ENCODE results near the gene GCN1. TPM values are rescaled to one million over a fixed set of nuclear protein-coding genes. Genes with fewer than 3 reads are reported as not detected.
"Not testable (repeated sequence)": the region's sequence is repeated elsewhere in the genome, so short reads cannot be mapped to it uniquely, and the experiment has no call there.

GCN1 gene
- total RNA-seq, 2 experiments from 2014 or later: 86.0 to 94.3 TPM

- Mint-ChIP-seq H3K27ac (no peak overlapping the region), H3K9me3 (no peaks in the 10 kb centered on the region), H3K4me1 (peaks cover 10% of the 10 kb centered on the region), H3K36me3 (ENCODE audit: low read depth) (peaks cover 66% of the 10 kb centered on the region), H3K4me3 (no peak overlapping the region), H3K27me3 (no peaks in the 10 kb centered on the region)
- ChIA-PET POLR2A (interaction anchor here (0.8 to 7.9 kb wide), 7 partner anchors 10 to 71 kb away, joined by 3 to 56 read pairs (median 5); partner anchors contain the start of genes PXN, RNU4-1, RNU4-2 and RPLP0), CTCF (interaction anchor here (0.9 to 2.2 kb wide), 3 partner anchors 7 to 45 kb away, joined by 3 to 8 read pairs (median 4); partner anchors contain the start of gene PXN)
- no peak for DNase-seq
These were observed 26.5 kb upstream of the GCN1 start for GRCh38 chr12:120220838-120221575.

DNA sequence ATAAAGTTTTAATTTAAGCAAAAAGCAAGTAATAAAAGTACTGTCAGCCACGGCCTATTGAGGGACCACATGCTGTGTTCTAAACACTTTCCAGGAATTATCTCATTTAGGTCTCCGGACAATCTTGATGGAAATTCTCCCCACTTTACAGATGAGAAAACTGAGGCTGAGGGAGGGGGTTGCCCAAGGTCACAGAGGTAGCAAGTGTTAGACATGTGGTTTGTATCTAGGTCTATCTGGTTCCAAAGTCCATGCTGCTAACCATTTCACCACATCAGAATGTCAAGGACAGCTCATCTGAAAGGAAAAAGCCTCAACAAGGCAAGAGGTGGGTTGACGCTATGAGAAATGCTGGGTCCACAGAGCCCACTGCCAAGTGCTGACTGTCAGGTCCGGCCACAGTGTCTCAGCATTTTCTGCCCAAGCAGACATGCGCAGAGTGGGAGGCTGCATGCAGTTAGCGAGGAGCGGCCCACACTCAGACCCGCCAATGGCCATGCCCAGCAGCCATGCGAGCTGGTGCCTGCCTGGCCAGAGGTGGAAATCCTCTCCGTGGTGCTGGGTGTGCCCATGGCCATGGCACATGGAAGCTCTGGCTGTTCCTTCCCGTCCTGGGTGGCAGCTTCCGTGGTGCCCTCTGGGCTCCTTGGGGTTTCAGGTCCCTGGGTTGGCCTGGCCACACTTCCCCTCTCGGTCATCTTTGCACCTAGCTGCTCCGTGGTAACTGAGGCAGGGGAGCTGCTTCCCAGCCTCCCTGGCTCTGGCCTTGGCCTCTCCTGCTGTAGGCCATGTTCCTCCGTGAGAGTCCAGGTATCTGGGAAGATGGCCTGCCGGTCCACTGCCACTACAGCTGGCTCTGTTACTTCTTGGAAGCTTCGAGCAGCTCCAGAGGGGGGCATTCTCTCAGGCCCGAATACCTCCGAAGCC is 24.4 kb upstream of the GCN1 start:
- no peak overlapping the region for H3K4me3 Mint-ChIP-seq
- H3K9me3 Mint-ChIP-seq: no peaks in the 10 kb centered on the region
- no peak for DNase-seq
- H3K27ac Mint-ChIP-seq: no peak overlapping the region
- POLR2A ChIA-PET: interaction anchor here (1.2 to 7.9 kb wide), 8 partner anchors 8 to 73 kb away, joined by 3 to 56 read pairs (median 6); partner anchors contain the start of genes PXN, RNU4-1, RNU4-2 and RPLP0
- H3K36me3 Mint-ChIP-seq (ENCODE audit: low read depth): peaks cover 66% of the 10 kb centered on the region
- H3K27me3 Mint-ChIP-seq: no peaks in the 10 kb centered on the region
- no peaks in the 10 kb centered on the region for H3K4me1 Mint-ChIP-seq
- CTCF ChIA-PET: interaction anchor here (1.3 kb wide), 1 partner anchor 18 kb away, joined by 5 read pairs; the partner anchor contains the start of gene RPLP0

DNA sequence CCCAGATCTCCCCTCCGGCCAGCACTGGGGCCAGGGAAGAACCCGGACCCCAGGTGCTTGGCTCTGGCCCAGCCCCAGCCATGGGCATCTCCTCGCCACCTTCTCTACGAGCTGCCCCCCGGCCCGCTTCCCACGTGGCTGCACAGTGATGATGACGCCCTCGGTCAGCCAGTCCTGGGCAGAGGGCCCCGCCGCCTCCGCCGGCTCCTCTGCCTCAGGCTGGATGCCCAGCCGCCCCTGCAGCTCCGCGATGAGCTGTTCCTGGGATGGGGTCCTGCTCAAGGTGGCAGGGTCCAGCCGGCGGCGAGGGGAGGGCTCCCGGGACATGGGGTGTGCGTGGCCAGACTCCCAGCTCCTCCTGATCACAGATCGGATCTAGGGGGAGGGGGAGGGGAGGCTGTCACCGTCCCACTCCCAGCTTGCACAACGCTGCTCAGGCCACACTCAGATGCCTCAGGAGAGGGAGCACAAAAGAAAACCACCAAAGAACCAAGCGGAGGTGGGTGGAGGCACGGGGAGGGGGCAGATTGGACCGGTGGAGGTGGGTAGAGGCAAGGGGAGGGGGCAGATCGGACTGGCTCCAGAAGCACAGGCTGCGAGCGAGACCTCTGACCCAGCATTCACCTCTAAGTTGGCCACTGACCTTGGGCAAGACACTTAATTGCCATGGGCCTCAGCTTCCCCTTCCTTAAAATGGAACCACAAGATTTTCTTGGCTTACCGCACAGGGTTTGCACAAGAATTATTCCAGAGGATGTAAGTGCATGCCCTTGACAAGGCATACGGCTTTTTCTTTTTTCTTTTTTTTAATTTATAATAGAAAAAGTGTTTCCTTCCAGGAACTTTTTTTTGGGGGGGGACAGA is 22.5 kb upstream of the GCN1 start:
- ChIA-PET CTCF (interaction anchor here (0.6 to 1.3 kb wide), 4 partner anchors 11 to 108 kb away, joined by 3 to 7 read pairs (median 4); partner anchors contain the start of gene RPLP0), POLR2A (interaction anchor here (0.8 to 7.9 kb wide), 3 partner anchors 10 to 75 kb away, joined by 3 to 56 read pairs (median 3); partner anchors contain the start of genes RNU4-1 and RNU4-2)

DNA sequence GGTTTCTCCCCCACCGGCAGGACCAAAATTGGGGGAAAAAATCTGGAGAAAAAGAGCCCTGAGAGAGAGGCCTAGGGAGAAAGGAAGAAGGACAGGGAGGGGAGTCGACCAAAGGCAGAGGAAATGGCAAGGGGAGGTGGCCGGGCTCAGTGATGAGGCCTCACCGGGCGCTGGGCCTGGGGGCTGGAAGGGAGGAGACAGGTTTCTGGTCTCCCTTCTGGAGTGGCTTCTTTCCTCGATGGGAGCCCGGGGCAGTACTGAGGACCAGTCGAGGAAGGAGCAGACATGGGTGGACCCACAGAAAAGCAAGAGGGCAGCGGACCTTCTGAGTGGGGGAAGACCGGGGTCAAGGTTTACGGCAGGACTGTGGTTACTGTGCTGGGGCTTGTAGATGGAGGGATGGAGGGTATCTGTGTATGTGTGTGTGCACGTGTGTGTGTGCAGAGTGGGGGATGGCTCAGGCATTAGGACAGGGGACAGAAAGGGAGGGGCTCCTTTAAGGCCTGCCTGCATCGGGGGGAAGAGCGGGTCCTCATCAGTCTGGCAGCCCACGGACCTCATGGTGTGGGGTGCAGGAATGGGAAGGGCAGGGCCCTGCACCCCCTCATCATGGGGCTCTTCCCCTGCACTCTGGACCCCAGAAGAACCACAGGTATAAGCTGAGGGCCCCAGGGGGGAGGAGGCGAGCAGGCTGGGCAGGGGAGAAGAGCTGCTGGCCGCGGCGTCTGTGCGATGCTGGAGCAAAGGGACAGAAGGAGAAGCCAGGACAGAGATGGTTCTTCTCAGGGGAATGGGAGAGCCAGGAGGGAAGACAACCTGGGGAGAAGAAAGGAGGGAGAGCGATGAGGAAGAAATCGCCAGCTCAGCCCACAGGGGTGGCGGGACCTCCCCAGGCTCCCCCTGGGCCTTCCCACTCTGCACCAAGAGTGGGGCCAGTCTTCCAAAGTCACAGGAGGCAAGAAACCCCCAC is 21.5 kb upstream of the GCN1 start:
- ChIA-PET POLR2A (interaction anchor here (0.8 to 7.9 kb wide), 3 partner anchors 9 to 76 kb away, joined by 3 to 56 read pairs (median 3); partner anchors contain the start of genes RNU4-1 and RNU4-2), CTCF (interaction anchor here (1.1 kb wide), 1 partner anchor 14 kb away, joined by 4 read pairs; the partner anchor contains the start of gene RPLP0)
- Mint-ChIP-seq H3K36me3 (ENCODE audit: low read depth) (peaks cover 68% of the 10 kb centered on the region), H3K4me1 (no peaks in the 10 kb centered on the region), H3K9me3 (no peaks in the 10 kb centered on the region), H3K27ac (no peak overlapping the region), H3K27me3 (no peaks in the 10 kb centered on the region), H3K4me3 (no peak overlapping the region)
- no peak for DNase-seq

More for the DNA sequence above, 22.5 kb upstream of the GCN1 start:
- Mint-ChIP-seq H3K27me3 (no peaks in the 10 kb centered on the region), H3K27ac (no peak overlapping the region), H3K9me3 (no peaks in the 10 kb centered on the region), H3K36me3 (ENCODE audit: low read depth) (peaks cover 66% of the 10 kb centered on the region), H3K4me3 (no peak overlapping the region), H3K4me1 (no peaks in the 10 kb centered on the region)
- DNase-seq: no peak

- Mint-ChIP-seq H3K27me3 (no peaks in the 10 kb centered on the region), H3K9me3 (no peaks in the 10 kb centered on the region), H3K4me1 (no peaks in the 10 kb centered on the region), H3K27ac (no peak overlapping the region), H3K4me3 (no peak overlapping the region), H3K36me3 (ENCODE audit: low read depth) (peaks cover 66% of the 10 kb centered on the region)
- POLR2A ChIA-PET: no interaction called here
- DNase-seq: no peak
- CTCF ChIA-PET: no interaction called here
These were observed 20.8 kb upstream of the GCN1 start for GRCh38 chr12:120215357-120215735.

- H3K27ac Mint-ChIP-seq: no peak overlapping the region
- no peaks in the 10 kb centered on the region for H3K9me3 Mint-ChIP-seq
- CTCF ChIA-PET: no interaction called here
- DNase-seq: no peak
- no peaks in the 10 kb centered on the region for H3K27me3 Mint-ChIP-seq
- H3K4me1 Mint-ChIP-seq: no peaks in the 10 kb centered on the region
- H3K4me3 Mint-ChIP-seq: no peak overlapping the region
- H3K36me3 Mint-ChIP-seq (ENCODE audit: low read depth): peaks cover 64% of the 10 kb centered on the region
- POLR2A ChIA-PET: no interaction called here
These were observed 20.3 kb upstream of the GCN1 start for GRCh38 chr12:120214626-120215356.

- no peak overlapping the region for H3K4me3 Mint-ChIP-seq
- no peaks in the 10 kb centered on the region for H3K4me1 Mint-ChIP-seq
- H3K36me3 Mint-ChIP-seq (ENCODE audit: low read depth): peaks cover 58% of the 10 kb centered on the region
- no peak overlapping the region for H3K27ac Mint-ChIP-seq
- ChIA-PET POLR2A (no interaction called here), CTCF (no interaction called here)
- no peak for DNase-seq
- no peaks in the 10 kb centered on the region for H3K9me3 Mint-ChIP-seq
- H3K27me3 Mint-ChIP-seq: no peaks in the 10 kb centered on the region
These were observed 19.2 kb upstream of the GCN1 start for GRCh38 chr12:120213758-120214157.

DNA sequence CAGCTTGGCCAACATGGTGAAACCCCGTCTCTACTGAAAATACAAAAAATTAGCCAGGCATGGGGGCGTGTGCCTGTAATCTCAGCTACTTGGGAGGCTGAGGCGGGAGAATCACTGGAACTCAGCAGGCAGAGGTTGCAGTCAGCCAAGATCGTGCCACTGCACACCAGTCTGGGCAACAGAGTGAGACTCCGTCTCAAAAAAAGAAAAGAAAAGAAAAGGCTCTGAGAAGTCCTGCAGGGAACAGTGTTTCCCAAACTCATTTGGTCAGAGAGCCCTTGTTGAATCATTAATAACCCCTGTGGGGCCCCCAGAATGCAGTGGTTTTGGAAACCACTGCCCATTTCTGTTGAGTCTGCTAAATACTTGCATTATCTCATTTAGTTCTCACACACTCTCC is 18.7 kb upstream of the GCN1 start:
- H3K4me1 Mint-ChIP-seq, DNase-seq, H3K4me3 Mint-ChIP-seq, H3K27me3 Mint-ChIP-seq, H3K9me3 Mint-ChIP-seq, H3K27ac Mint-ChIP-seq: not testable (repeated sequence)
- H3K36me3 Mint-ChIP-seq (ENCODE audit: low read depth): peaks cover 54% of the 10 kb centered on the region
- ChIA-PET POLR2A (interaction anchor here (1.0 kb wide), 1 partner anchor 12 kb away, joined by 3 read pairs; the partner anchor contains the start of gene RPLP0), CTCF (interaction anchor here (1.7 kb wide), 1 partner anchor 14 kb away, joined by 7 read pairs; no protein-coding TSS in a partner anchor)

DNA sequence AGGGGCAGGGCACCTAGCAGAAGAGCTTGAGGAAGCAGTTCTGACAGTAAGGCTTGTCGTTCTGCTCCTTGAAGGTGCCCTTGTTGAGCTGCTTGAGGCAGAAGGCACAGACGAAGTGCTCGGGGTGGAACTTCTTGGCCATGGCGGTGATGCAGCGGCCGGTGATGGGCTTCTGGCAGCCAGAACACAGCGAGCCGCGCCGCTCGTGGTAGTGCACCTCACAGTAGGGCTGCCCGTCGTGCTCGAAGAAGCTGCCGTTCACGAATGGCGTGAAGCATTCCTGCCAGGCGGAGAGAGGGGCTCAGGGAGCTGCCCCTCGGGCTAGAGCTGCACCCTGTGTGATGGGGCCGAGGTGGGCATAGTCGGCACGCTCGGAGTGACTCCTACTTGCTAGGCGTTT is 17.8 kb upstream of the GCN1 start:
- Mint-ChIP-seq H3K27ac (no peak overlapping the region), H3K36me3 (ENCODE audit: low read depth) (peaks cover 57% of the 10 kb centered on the region), H3K4me1 (no peaks in the 10 kb centered on the region), H3K27me3 (no peaks in the 10 kb centered on the region), H3K4me3 (no peak overlapping the region), H3K9me3 (no peaks in the 10 kb centered on the region)
- ChIA-PET CTCF (interaction anchor here (1.7 kb wide), 1 partner anchor 15 kb away, joined by 7 read pairs; no protein-coding TSS in a partner anchor), POLR2A (interaction anchor here (1.0 kb wide), 1 partner anchor 11 kb away, joined by 3 read pairs; the partner anchor contains the start of gene RPLP0)
- no peak for DNase-seq

- no peak for DNase-seq
- Mint-ChIP-seq H3K4me1 (no peaks in the 10 kb centered on the region), H3K36me3 (ENCODE audit: low read depth) (peaks cover 58% of the 10 kb centered on the region), H3K4me3 (no peak overlapping the region), H3K9me3 (no peaks in the 10 kb centered on the region), H3K27me3 (no peaks in the 10 kb centered on the region), H3K27ac (peak overlapping the region; percentile 10)
- ChIA-PET CTCF (interaction anchor here (1.7 kb wide), 1 partner anchor 16 kb away, joined by 7 read pairs; no protein-coding TSS in a partner anchor), POLR2A (no interaction called here)
These were observed 17.4 kb upstream of the GCN1 start for GRCh38 chr12:120211904-120212283.
